ENCODE data around the gene CERS6.

Gene CERS6

DNA sequence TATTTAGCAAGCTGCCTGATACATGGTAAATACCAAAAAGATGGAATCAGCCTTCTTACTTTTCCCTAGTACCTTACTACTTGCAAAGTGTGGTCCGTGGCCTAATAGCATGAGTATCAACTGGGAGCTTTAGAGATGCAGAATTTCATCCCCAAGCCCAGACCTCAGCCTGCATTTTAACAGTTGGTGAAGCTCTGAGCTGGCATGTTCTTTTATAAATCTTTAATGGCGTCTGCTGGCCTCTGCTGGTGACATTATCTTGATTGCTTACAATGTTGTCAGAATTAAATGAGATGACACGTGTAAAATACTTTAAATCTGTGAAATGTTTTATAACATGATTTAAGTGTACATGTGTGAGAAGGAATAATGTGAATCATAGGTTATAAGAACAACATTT is 231.2 kb downstream of the CERS6 start:
- TF ChIP-seq, protein P1, sequence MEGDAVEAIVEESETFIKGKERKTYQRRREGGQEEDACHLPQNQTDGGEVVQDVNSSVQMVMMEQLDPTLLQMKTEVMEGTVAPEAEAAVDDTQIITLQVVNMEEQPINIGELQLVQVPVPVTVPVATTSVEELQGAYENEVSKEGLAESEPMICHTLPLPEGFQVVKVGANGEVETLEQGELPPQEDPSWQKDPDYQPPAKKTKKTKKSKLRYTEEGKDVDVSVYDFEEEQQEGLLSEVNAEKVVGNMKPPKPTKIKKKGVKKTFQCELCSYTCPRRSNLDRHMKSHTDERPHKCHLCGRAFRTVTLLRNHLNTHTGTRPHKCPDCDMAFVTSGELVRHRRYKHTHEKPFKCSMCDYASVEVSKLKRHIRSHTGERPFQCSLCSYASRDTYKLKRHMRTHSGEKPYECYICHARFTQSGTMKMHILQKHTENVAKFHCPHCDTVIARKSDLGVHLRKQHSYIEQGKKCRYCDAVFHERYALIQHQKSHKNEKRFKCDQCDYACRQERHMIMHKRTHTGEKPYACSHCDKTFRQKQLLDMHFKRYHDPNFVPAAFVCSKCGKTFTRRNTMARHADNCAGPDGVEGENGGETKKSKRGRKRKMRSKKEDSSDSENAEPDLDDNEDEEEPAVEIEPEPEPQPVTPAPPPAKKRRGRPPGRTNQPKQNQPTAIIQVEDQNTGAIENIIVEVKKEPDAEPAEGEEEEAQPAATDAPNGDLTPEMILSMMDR (IDR thresholded peaks at IDR 0.05; ENCODE audit: low read depth, low read length): no peak
- H3K4me3 ChIP-seq (ENCODE audit: low read depth, low read length): no peak overlapping the region
- H3K27me3 ChIP-seq (ENCODE audit: insufficient read depth, low read depth, severe bottlenecking): no peaks in the 10 kb centered on the region
- H3K36me3 ChIP-seq: no peaks in the 10 kb centered on the region
- H3K27ac ChIP-seq: no peak overlapping the region
- no peaks in the 10 kb centered on the region for H3K9me3 ChIP-seq (ENCODE audit: severe bottlenecking)
- DNase-seq: peak; percentile 21

DNA sequence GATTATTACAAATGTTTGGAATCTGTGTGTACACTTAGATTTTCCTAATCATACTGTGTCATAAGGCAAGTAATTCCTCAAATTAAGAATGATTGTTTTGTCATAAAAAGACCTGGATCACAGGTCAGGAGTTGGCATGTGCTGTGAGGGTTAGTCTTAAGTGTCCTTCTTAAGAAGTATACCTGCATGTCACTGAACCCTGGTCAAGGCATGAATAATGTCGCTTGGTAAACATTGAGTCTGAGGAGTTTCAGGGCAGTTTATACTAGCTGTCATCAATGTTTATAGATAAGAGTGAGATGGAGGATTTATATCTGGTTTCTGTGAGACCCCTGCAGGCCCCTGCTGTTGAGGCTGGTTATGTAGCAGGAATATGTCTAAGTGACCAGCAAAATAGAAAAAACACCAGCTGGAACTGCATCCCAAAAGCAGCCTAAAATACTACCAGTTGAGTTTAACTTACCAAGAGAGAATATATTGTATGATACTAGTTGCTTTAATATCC is 234.4 kb downstream of the CERS6 start:
- H3K4me3 ChIP-seq (ENCODE audit: low read depth, low read length): no peak overlapping the region
- H3K36me3 ChIP-seq: no peaks in the 10 kb centered on the region

DNA sequence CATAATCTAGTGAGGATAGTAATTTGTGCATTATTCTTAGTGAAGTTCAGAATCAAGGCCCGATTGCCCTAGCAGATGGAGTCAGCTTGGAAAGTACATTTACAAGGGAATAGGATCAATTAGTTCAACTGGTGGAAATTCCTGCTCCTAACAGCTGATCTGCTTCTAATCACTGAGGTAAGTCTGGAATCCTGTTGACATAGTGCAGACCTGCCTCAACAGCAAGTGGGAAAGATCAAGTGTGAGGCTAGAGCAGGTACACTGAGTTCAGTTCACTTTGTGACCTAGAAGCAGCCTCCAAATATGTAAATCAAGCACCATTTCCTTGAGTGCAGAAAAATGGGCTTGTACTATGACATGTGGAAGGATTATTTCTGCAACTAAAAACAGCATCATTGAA is 235.1 kb downstream of the CERS6 start:
- H3K9me3 ChIP-seq (ENCODE audit: severe bottlenecking): no peaks in the 10 kb centered on the region
- H3K4me3 ChIP-seq (ENCODE audit: low read depth, low read length): no peak overlapping the region
- no peaks in the 10 kb centered on the region for H3K27me3 ChIP-seq (ENCODE audit: insufficient read depth, low read depth, severe bottlenecking)
- no peak for DNase-seq
- TF ChIP-seq, protein P1 (IDR thresholded peaks at IDR 0.05; ENCODE audit: low read depth, low read length): no peak
- H3K27ac ChIP-seq: no peak overlapping the region
- peaks cover 2% of the 10 kb centered on the region; the same call in 1 of the 2 replicates for H3K36me3 ChIP-seq

More for the DNA sequence above, 234.4 kb downstream of the CERS6 start:
- TF ChIP-seq, protein P1 (IDR thresholded peaks at IDR 0.05; ENCODE audit: low read depth, low read length): no peak
- H3K9me3 ChIP-seq (ENCODE audit: severe bottlenecking): no peaks in the 10 kb centered on the region
- no peak for DNase-seq
- no peaks in the 10 kb centered on the region for H3K27me3 ChIP-seq (ENCODE audit: insufficient read depth, low read depth, severe bottlenecking)
- H3K27ac ChIP-seq: no peak overlapping the region

DNA sequence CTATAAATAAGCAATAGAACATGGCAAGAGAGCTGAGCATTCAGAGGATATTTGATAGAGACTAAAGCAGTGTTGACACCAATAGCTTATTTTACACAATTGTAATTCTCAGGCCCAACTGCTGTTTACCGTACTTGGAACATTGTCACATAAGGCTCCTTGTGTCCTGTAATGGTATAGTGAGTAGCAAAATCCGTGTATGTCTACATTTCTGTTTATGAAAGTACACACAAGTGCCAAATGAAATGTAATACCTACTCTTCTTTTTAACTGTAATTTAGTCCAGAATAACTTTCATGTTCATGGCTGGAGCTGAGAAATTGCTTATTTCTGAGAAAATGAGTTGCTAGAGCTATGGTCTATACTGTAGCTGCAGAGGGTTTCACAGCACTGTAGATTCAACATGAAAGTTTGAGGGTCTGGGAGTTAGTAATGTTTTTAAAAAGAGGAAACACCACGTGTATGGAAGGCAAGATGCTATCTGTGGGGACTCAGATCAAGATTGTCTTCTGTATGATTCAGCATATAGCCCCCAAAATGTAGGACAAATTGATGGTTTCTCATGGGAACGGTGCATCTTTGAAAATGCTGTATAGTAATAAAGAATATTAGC is 236.2 kb downstream of the CERS6 start:
- no peak for DNase-seq
- Histone ChIP-seq H3K9me3 (ENCODE audit: severe bottlenecking) (no peaks in the 10 kb centered on the region), H3K27ac (no peak overlapping the region), H3K36me3 (peaks cover 2% of the 10 kb centered on the region; the same call in 1 of the 2 replicates), H3K27me3 (ENCODE audit: insufficient read depth, low read depth, severe bottlenecking) (no peaks in the 10 kb centered on the region), H3K4me3 (ENCODE audit: low read depth, low read length) (no peak overlapping the region)
- TF ChIP-seq, protein P1 (IDR thresholded peaks at IDR 0.05; ENCODE audit: low read depth, low read length): no peak

DNA sequence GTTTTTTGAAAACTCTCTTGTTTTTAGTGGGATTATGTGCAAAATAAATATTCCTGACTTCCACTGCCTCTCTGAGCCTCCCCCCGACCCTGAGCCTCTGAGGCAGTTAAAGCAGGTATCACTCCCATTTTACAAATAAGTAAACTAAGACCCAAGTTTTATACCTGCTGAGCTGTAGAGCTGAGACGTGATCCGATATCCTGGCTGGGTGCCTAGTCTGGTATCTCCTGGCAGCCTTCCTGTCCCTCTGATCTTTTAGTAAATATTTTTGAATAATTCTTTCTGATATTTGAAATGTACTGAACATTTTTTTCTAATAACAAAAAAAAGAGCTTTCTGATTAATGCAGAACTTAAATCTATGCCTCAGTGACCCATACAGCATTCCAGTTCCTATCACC is 238.1 kb downstream of the CERS6 start:
- Histone ChIP-seq H3K27ac (no peak overlapping the region), H3K36me3 (peaks cover 2% of the 10 kb centered on the region; the same call in 1 of the 2 replicates)

More for the DNA sequence above, 238.1 kb downstream of the CERS6 start:
- no peaks in the 10 kb centered on the region for H3K27me3 ChIP-seq (ENCODE audit: insufficient read depth, low read depth, severe bottlenecking)
- DNase-seq: no peak
- TF ChIP-seq, protein P1 (IDR thresholded peaks at IDR 0.05; ENCODE audit: low read depth, low read length): no peak
- H3K9me3 ChIP-seq (ENCODE audit: severe bottlenecking): no peaks in the 10 kb centered on the region
- no peak overlapping the region for H3K4me3 ChIP-seq (ENCODE audit: low read depth, low read length)
